ENCODE measurements around the gene GLCE. TPM values are rescaled to one million over a fixed set of nuclear protein-coding genes. Genes with fewer than 3 reads are reported as not detected.
A peak's percentile ranks its signal among the peaks of the same experiment; 100 is the strongest.
"Not testable (repeated sequence)": the region's sequence is repeated elsewhere in the genome, so short reads cannot be mapped to it uniquely, and the experiment has no call there.

GLCE gene
- total RNA-seq, 1 donor from 2014 or later, result 42.7 TPM

GRCh38 chr15:69161079-69161877 lies 843 bp downstream of the GLCE start:
- peak; percentile 59 for DNase-seq

GRCh38 chr15:69161878-69162213 lies 1.4 kb downstream of the GLCE start:
- DNase-seq, result no peak

- no peak for DNase-seq
Observed at GRCh38 chr15:69163141-69163669, 2.8 kb downstream of the GLCE start.

- DNase-seq, result no peak
Observed at GRCh38 chr15:69164807-69165636, 4.6 kb downstream of the GLCE start.

- no peak for DNase-seq
Observed at GRCh38 chr15:69165637-69166025, 5.2 kb downstream of the GLCE start.

GRCh38 chr15:69167218-69167846 lies 6.9 kb downstream of the GLCE start:
- no peak for DNase-seq

GRCh38 chr15:69168361-69168760 lies 7.9 kb downstream of the GLCE start:
- DNase-seq, result not testable (repeated sequence)

- DNase-seq, result not testable (repeated sequence)
Observed at GRCh38 chr15:69169540-69169939, 9.1 kb downstream of the GLCE start.

GRCh38 chr15:69170597-69170996 lies 10.2 kb downstream of the GLCE start:
- peak; percentile 34 for DNase-seq

- DNase-seq, result no peak
Observed at GRCh38 chr15:69172847-69173246, 12.4 kb downstream of the GLCE start.

- DNase-seq, result no peak
Observed at GRCh38 chr15:69175536-69175935, 15.1 kb downstream of the GLCE start.

- no peak for DNase-seq
Observed at GRCh38 chr15:69181424-69181823, 21.0 kb downstream of the GLCE start.

GRCh38 chr15:69185216-69185615 lies 24.8 kb downstream of the GLCE start:
- no peak for DNase-seq

- DNase-seq, result no peak
Observed at GRCh38 chr15:69185706-69186105, 25.3 kb downstream of the GLCE start.

GRCh38 chr15:69189157-69189556 lies 28.7 kb downstream of the GLCE start:
- no peak for DNase-seq

- DNase-seq, result no peak
Observed at GRCh38 chr15:69190091-69190490, 29.7 kb downstream of the GLCE start.

GRCh38 chr15:69190504-69190903 lies 30.1 kb downstream of the GLCE start:
- no peak for DNase-seq

GRCh38 chr15:69194025-69194827 lies 33.8 kb downstream of the GLCE start:
- DNase-seq, result no peak

- no peak for DNase-seq
Observed at GRCh38 chr15:69194854-69195253, 34.4 kb downstream of the GLCE start.

GRCh38 chr15:69200832-69201745 lies 40.7 kb downstream of the GLCE start:
- DNase-seq, result no peak

- no peak for DNase-seq
Observed at GRCh38 chr15:69206079-69206478, 45.6 kb downstream of the GLCE start.
